T-helper 1 cell (primary cell): ENCODE data around the gene BCAR1.
"Not testable (repeated sequence)": the region's sequence is repeated elsewhere in the genome, so short reads cannot be mapped to it uniquely, and the experiment has no call there.

Experiments
- DNase-seq, 5 donors: peaks; one replicate each; pipeline ENCODE4 v3.0.0-alpha.2; 2012 to 2020

Gene BCAR1

GRCh38 chr16:75238132-75238852 is 13.1 kb downstream of the BCAR1 start:
- DNase-seq, result no peak

GRCh38 chr16:75237398-75238131 is 13.9 kb downstream of the BCAR1 start:
- no peak for DNase-seq

- DNase-seq, result no peak
Observed at GRCh38 chr16:75236736-75237397, 14.6 kb downstream of the BCAR1 start.

GRCh38 chr16:75236232-75236631 is 15.2 kb downstream of the BCAR1 start:
- DNase-seq, result no peak

GRCh38 chr16:75235721-75236193 is 15.7 kb downstream of the BCAR1 start:
- DNase-seq, result no peak

- no peak for DNase-seq
Observed at GRCh38 chr16:75234856-75235696, 16.3 kb downstream of the BCAR1 start.

GRCh38 chr16:75233611-75233938 is 17.8 kb downstream of the BCAR1 start:
- no peak for DNase-seq

GRCh38 chr16:75231570-75231969 is 19.9 kb downstream of the BCAR1 start:
- DNase-seq, result no peak

- no peak for DNase-seq
Observed at GRCh38 chr16:75230471-75231110, 20.8 kb downstream of the BCAR1 start.

- DNase-seq, result no peak
Observed at GRCh38 chr16:75229172-75230031, 22.0 kb downstream of the BCAR1 start.

GRCh38 chr16:75228143-75228976 is 23.1 kb downstream of the BCAR1 start:
- no peak for DNase-seq

GRCh38 chr16:75227361-75228142 is 23.9 kb downstream of the BCAR1 start:
- no peak for DNase-seq

GRCh38 chr16:75226550-75227360 is 24.7 kb downstream of the BCAR1 start:
- DNase-seq, result no peak

- no peak for DNase-seq
Observed at GRCh38 chr16:75225678-75226515, 25.5 kb downstream of the BCAR1 start.

- DNase-seq, result no peak
Observed at GRCh38 chr16:75225092-75225491, 26.3 kb downstream of the BCAR1 start.

- DNase-seq, result no peak
Observed at GRCh38 chr16:75224306-75225082, 26.9 kb downstream of the BCAR1 start.

GRCh38 chr16:75223129-75223528 is 28.3 kb downstream of the BCAR1 start:
- not testable (repeated sequence) for DNase-seq
